ENCODE data around the gene PRC1.
A peak's percentile ranks its signal among the peaks of the same experiment; 100 is the strongest.
"Not testable (repeated sequence)": the region's sequence is repeated elsewhere in the genome, so short reads cannot be mapped to it uniquely, and the experiment has no call there.

Gene PRC1, protein sequence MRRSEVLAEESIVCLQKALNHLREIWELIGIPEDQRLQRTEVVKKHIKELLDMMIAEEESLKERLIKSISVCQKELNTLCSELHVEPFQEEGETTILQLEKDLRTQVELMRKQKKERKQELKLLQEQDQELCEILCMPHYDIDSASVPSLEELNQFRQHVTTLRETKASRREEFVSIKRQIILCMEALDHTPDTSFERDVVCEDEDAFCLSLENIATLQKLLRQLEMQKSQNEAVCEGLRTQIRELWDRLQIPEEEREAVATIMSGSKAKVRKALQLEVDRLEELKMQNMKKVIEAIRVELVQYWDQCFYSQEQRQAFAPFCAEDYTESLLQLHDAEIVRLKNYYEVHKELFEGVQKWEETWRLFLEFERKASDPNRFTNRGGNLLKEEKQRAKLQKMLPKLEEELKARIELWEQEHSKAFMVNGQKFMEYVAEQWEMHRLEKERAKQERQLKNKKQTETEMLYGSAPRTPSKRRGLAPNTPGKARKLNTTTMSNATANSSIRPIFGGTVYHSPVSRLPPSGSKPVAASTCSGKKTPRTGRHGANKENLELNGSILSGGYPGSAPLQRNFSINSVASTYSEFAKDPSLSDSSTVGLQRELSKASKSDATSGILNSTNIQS

DNA sequence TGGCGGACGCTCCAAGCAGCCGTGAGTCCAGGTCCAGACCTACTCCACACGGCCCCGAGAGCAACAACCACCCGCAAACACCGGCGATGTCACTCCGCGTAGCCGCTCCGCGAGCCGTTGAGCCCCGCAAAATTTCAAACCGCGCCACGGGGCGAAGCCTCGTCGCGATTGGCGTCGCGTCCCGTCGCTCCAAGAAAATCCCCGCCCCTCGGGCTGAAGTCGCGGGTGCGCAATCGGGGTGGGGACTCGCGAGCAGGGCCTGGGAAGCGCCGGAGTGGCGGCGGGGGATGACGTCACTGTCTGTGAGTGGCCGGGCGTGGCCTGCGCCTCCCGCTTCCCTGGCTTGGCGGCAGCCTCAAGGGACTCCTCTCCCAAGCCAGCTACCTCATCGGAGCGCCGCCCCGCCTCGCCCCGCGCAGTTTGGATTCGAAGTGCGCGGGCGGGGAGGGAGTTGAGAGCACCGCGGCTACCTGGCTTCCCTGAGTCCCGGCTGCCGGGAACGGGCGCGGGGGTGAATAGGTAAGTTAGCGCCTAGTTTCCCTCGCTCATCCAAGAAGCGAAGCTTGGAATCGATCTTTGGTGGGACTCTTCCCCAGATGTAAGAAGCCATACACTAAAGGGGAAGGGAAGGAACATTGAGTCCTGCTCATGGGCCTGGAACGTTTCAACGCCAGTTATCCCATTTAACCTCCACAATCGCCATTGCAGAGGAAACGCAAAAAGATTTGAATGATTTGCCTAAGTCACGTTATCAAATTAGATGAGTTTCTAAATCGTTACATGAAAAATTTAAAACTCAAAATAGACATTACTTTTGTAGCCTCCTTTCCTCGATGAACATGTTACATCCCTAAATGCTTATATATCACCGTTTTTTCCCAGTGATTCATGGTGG lies at the start of gene PRC1:
Gene PRC1 (minus strand): TSS at position 119 of the 895 bp plus-strand sequence. CDS start 118 bp downstream, at position 1.
- Histone ChIP-seq H3K27ac (peak within 1 kb of the TSS; percentile 55 to 96 (median 85)), H3K4me3 (peak within 1 kb of the TSS; percentile 83 to 99 (median 96))

DNA sequence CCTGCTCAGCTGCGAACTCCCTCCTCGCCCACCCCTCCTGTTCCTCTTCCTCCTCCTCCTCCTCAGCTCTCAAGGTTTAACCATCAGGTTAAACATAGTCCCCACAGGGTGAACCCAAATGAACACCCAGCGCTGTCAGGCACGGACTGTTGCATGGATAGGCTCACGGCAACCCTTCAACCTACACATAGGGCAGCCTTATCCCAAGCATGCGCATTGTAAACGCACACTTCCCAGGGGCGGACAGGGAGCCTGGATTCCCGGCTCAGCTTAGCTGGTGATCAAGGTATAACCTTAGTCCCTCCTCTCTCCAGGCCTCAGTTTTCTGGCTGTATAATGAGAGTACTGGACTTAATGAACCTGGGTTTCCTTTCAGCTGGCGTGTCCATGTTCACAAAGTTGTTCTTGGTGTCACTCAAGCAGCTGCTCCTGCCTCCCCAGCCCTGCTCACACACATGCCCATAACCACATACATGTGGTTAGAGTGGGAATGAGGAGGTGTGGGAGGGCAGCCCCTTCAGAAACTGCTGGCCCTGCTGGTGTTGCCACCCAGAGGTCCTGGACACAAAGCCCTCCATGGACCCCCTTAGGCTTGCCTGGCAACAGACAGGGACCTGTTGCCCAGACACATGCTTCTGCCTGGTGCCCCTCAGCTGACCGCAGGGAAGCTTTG lies 49.0 kb upstream of the PRC1 start:
- no peak overlapping the region for H3K27ac ChIP-seq
- H3K4me3 ChIP-seq, result no peak overlapping the region

DNA sequence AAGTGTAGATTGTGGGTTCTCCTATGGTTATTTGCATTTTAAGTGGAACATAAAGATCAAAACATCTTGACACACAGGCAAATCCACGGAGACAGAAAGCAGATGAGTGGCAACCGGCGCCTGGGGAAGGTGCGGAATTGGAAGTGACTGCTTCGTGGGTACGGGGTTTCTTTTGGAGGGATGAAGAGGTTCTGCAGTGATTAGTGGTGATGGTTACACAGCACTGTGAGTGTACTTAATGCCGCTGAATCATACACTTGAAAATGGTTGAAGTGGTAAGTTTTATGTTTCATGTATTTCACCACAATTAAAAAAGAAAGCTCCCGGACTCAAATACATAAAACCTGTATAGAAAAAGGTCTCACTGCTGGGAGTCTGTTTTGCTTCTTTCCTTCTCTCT lies 46.5 kb upstream of the PRC1 start:
- Histone ChIP-seq H3K4me3 (no peak overlapping the region), H3K27ac (no peak overlapping the region)

DNA sequence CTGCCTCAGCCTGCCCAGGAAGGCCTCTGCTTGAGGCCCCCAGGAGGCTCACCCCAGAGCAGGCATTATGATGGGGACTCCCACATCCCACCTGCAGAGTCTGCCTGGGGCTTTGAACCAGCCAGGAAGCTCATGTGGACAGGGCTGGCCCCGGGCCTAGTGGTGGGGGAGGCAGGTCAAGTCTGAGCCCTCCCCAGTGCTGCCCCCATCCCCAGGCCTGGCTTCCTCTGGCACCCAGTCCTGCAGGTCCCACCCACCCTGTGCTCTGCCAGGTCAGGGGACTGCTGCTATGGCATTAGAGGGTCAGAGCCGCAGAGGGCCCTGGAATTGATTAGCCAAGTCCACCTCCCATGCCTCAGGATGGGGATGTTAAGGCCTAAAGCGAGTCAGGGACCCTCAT lies 45.7 kb upstream of the PRC1 start:
- H3K27ac ChIP-seq, result no peak overlapping the region
- H3K4me3 ChIP-seq, result no peak overlapping the region

DNA sequence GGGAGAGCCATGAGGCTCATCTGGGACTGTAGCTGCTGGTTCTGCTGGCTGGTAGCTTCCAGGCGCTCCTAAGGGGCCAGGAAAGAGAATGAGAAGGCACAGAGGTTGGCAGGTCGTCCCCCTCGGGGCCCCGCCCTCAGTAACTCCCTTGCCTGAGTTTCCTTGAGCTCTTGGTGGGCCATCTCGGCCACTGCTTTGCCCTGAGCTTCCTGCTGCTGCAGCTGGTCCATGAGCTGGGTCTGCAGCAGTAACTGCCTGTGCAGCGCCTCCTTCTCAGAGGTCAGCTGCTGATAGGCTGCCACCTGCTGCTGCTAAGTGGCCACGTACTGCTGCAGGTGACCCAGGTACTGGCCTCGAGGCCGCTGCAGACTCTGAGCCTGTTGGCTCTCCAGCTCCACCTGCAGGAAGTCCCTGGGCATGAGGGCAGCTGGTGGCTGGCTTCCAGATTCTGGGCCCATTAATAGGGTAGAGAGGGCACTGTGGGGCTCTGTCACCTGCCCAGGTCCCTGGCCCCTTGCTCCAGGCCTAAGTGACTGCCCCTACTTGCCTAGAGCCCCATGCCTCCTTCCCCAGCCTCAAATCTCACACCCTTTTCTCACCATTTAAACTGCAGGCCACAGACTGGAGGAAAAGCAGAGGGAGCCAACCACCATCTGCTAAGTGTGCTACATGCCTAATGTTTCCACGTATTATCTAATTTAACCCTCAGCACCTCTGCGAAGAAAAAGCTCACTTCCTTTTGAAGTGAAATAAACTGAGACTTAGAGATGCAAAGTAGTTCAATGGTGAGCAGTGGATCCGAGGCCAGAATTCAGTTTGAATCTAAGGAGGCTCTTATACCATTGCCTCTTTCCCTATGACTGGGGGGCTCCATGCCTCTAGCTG lies 38.8 kb upstream of the PRC1 start:
- H3K27ac ChIP-seq, result no peak overlapping the region

DNA sequence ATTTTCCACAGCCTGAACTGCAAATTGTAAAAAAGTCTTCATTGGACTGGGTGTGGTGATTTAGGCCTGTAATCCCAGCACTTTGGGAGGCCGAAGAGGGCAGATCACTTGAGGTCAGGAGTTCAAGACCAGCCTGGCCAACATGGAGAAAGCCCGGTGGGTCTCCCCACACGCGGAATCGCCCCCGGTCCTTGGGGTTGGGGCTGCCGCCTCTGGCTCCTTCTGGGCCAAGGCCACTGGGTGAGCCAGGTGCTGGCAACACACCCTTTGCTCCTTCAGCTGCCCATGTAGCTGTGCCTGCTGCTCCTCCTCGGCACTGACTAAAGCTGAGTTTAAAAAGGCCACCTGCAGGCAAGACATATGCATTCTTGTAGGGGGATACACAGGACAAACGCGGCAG lies 37.5 kb upstream of the PRC1 start:
- Histone ChIP-seq H3K27ac (no peak overlapping the region), H3K4me3 (no peak overlapping the region)

More for the DNA sequence above, 38.8 kb upstream of the PRC1 start:
- no peak overlapping the region for H3K4me3 ChIP-seq

DNA sequence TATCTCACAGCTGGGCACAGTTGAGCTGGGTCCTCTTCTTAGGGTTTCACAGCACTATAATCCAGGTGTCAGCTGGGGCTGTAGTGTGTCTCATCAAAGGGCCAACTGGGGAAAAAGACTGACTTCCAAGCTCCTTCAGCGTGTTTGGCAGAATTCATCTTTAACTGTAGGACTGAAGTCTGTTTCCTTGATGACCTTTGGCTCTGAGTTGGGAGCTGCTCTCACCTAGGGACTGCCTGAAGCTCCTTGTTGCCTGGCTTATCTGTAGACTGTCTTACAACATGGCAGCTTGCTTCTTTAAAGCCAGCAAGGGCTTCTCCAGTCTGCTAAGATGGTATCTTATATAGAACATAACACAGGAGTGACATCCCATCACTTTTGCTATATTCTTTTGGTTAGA lies 33.3 kb upstream of the PRC1 start:
- Histone ChIP-seq H3K27ac (no peak overlapping the region), H3K4me3 (no peak overlapping the region)

DNA sequence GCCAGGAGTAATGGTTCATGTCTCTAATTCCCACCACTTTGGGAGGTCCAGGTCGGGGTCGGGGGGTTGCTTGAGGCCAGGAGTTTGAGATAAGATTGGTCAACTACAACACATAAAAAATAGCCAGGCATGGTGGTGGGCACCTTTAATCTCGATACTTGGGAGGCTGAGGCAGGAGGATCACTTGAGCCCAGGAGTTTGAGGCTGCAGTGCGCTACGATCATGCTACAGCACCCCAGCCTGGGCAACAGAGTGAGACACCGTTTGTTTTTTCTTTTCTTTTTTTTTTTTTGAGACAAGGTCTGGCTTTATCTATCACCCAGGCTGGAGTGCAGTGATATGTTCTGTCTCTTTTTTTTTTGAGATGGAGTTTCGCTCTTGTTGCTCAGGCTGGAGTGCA lies 29.4 kb upstream of the PRC1 start:
- H3K27ac ChIP-seq, result no peak overlapping the region
- H3K4me3 ChIP-seq, result no peak overlapping the region

DNA sequence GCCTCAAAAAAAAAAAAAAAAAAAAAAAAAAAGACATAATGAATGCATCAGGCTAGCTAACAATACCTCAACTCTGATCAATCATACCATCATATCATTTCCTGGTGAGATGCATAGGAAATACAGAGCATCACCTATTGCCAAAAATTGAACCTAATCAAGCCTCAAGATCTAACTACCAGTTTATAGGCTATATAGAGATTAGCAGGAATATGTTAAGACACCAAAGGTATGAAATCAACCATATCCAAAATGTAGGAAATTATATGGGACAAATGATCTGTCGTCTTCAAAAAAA lies 28.4 kb upstream of the PRC1 start:
- Histone ChIP-seq H3K27ac (peak overlapping the region in 20 of 21 experiments; percentile 71 to 94 (median 83)), H3K4me3 (peak overlapping the region; percentile 80 to 95 (median 91))

DNA sequence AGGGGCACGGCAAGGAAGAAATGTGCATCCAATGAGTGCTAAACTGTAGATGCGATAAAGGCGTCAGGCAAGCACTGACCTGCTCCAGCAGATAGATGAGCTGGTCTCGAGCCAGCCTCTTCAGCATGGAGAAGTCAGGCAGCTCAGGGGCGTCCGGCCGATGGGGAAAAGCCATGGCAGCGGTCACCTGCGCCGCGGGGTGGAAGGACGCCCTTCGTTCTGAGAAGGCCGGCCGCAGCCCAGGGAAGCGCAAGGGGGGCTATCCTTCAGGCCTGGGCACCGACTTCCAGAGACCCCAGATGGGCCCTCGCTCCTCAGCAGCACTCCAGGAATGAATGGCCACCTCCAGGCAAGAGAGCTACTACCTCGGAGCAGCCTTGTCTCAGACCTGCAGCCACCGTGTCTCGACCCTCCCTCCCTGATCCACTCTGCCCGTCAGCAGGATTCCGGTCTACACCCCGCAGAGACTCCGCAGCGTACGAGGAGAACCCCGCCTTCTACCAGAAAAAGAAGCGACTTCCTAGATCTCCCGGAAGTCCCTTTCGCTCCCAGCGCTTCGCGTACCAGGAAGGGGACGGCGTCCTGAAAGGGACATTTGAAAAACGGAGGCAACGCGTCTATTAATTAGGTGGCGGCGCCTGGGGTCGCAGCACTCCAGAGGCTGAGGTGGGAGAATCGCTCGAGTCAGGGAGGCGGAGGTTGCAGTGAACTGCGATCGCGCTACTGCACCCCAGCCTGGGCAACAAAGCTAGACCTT lies 27.9 kb upstream of the PRC1 start, which contains the start of gene VPS33B:
Gene VPS33B (minus strand): TSS at position 520 of the 757 bp plus-strand sequence. CDS start 345 bp downstream, at position 175.
- H3K27ac ChIP-seq, result peak within 1 kb of the TSS; percentile 46 to 94 (median 83)
- H3K4me3 ChIP-seq, result peak within 1 kb of the TSS; percentile 80 to 95 (median 91)

DNA sequence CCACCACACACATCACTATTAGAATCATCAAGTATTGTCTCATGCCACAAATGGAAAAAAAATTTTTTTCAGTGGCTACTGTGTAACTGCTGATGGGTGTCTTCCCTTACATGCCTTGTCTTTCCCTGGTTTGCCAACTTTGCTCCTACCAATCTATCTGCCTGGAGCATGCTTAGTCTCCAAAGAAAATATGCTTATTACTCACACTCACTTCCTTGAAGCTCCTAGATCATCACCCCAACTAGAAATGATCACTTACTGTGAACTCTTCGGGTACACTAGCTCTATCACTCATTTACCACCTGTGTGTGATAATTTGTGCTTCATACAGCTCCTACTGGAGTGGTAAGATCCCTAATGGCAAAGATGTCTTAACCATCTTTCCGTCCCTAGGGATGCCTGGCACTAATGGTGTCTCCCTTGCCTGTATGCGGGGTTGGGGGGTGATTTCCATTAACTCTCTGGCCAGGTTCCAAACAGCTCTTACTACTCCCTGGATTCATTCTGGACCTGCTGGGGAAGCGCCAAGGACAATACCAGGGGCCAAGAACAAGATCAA lies 27.3 kb upstream of the PRC1 start:
- H3K27ac ChIP-seq, result peak overlapping the region in 19 of 21 experiments; percentile 71 to 94 (median 83)
- H3K4me3 ChIP-seq, result peak overlapping the region; percentile 80 to 95 (median 91)

DNA sequence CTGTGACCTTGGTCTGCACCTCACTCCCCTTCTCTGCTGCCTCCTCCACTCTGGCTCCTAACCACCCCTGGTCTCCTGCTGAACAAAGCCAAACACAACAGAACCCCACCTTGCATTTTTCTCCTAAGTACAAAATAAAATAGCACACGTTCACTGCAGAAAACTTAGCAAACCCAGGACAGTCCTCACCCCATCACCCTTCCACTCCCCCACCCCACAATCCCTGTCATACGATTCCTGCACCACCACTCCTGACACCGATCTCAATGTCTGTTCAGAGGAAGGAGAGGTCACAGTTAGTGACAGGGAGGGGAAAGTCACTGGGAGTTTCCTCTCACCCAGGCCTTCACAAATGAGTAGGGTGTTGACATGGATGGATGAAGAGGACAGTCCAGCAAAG lies 23.8 kb upstream of the PRC1 start:
- no peak overlapping the region for H3K4me3 ChIP-seq
- no peak overlapping the region for H3K27ac ChIP-seq

DNA sequence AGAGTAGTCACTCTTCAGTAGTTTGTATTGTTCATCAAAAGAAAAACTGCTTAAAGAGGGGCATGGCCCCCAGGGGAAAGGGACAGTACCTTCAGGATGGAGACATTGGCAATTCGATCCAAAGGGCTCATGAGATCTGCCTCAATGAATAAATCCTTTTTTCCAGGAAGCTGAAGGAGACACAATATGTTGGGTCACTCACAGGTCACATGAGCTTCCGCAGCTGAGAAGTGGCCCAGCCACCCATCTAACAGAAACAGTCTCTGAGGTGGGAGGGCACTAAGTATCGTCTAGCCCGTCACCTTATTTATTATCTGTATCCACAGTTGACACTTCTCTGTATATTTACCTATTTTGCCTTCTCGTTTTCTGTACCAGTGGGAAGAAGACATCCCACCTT lies 23.4 kb upstream of the PRC1 start:
- H3K27ac ChIP-seq, result no peak overlapping the region
- H3K4me3 ChIP-seq, result no peak overlapping the region

DNA sequence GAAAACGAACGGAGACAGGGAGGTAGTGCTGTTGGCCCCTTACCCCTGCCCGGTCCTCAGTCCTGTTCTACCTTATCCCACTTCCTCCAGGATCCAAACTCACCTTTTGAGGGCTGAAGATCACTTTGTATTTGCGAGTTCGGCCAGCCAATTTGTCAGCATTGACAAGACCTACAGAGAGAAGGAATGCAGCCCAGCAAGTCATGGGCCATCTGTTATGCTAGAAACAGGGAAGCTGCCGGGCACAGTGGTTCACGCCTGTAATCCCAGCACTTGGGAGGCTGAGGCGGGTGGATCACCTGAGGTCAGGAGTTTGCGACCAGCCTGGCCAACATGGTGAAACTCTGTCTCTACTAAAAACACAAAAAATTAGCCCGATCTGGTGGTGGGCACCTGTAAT lies 19.4 kb upstream of the PRC1 start:
- not testable (repeated sequence) for H3K4me3 ChIP-seq, H3K27ac ChIP-seq

DNA sequence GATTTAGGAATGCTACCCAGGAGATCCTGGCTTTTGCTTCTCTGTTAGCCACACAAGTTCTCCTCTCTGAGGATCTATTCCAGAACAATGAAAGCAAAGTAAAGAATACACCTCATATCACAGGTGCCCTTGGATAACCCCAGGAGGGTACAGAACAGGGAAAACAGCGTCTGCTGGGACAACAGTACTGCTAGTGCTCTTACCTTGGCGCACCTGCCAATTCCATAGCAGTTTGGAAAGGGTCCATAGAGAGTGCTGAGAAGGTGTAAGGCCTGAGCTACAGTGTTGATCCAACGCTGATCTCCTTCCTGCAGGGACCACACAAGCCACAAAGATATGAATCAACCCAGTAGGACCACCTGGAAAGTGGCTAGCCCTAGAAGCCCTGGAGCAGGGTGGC lies 12.9 kb upstream of the PRC1 start:
- H3K4me3 ChIP-seq, result no peak overlapping the region

DNA sequence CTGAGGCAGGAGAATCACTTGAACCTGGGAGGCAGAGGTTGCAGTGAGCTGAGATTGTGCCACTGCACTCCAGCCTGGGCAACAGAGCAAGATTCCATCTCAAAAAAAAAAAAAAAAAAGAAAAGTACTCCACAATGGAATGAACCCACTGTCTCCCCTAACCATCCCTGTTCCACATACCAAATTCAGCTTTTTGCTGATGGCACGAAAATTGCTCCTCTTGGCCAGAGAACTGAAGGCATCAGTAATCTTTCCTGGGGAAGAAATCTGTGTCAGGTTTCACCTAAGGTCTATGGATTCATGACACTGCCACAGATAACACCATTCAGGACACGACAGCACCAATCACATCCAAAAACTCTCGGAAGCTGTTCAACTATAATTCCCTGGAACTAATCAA lies 6.9 kb upstream of the PRC1 start:
- H3K4me3 ChIP-seq, result no peak overlapping the region
- H3K27ac ChIP-seq, result no peak overlapping the region

More for the DNA sequence above, 12.9 kb upstream of the PRC1 start:
- no peak overlapping the region for H3K27ac ChIP-seq

DNA sequence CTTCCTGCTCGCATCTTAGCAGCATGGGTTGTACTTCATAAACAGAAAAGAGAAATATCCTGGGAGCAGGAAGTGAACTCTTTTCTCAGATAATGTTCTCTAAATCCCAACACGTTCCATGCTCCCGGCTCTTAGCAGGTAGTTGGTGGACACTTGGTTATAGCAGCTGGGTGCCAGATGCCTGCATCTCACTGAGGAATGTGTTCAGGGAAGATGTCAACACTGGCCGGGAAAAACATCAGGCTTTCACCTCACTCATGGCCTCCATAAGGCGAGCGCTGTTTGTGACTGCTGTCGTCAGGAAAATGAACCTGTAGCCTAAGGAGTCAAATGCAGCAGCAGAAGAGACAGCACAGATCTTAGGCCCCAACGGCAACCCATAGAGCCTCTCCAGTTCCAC lies 4.4 kb upstream of the PRC1 start:
- Histone ChIP-seq H3K27ac (no peak overlapping the region), H3K4me3 (no peak overlapping the region)

DNA sequence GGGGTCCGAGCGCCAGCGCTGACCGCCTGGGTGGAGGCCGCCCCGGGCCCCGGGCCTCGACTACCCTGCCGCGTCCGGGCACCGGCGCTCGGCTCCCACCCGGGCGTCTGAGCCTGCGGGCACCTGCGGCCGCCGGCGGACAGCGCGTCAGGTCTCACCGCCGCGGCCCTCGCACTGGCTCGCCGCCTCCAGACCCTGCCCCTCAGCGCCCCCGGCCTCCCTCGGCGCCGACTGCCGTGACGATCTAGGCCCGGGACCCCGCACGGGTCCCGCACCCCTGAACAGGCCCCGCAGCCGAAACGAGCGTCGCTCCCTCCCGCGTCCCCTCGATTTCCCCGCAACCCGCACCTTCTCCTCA lies 297 bp downstream of the PRC1 start:
- Histone ChIP-seq H3K27ac (peak overlapping the region; percentile 55 to 96 (median 85)), H3K4me3 (peak overlapping the region; percentile 83 to 99 (median 96))

All from skin epidermis (tissue), 12 donors.